Ovary (tissue), 9 donors: Measurements from ENCODE around the gene FAM222A. TPM values are rescaled to one million over a fixed set of nuclear protein-coding genes. Genes with fewer than 3 reads are reported as not detected.
A peak's percentile ranks its signal among the peaks of the same experiment; 100 is the strongest.

Experiments used
- DNase-seq, 5 donors: peaks; one replicate each; pipeline ENCODE4 v3.0.0-alpha.2; 2019 to 2020
- H3K27ac ChIP-seq, 2 donors: fragments of 200-600 bp; one replicate each; pipeline versions ENCODE4 v1.5.1 to v1.8.0; 2019 to 2022
- H3K27me3 ChIP-seq: fragments of 200-600 bp; one replicate; pipeline ENCODE4 v1.8.0; 2022
- H3K36me3 ChIP-seq: fragments of 200-600 bp; sonication (generic); one replicate; pipeline ENCODE4 v1.5.1; 2019
- H3K4me1 ChIP-seq: one replicate; pipeline ENCODE4 v1.8.1; 2013; ENCODE audit warnings: mild to moderate bottlenecking, moderate library complexity; ENCODE audit not compliant: insufficient read depth
- H3K4me3 ChIP-seq: fragments of 200-600 bp; sonication (generic); one replicate; pipeline ENCODE4 v1.5.1; 2017
- H3K9me3 ChIP-seq, 2 donors: fragments of 200-600 bp in 1 of 2; sonication (generic) in 1 of 2; one replicate each; pipeline versions ENCODE4 v1.5.1 to v1.8.1; 2013 to 2019; ENCODE audit warnings: mild to moderate bottlenecking in 1 of 2, moderate library complexity in 1 of 2
- EP300 ChIP-seq: sonication (generic); formaldehyde crosslinking; IDR thresholded peaks from one replicate; pipeline ENCODE4 v1.6.1; 2017; ENCODE audit warnings: antibody characterized with exemption
- POLR2A ChIP-seq: fragments of 450-650 bp; IDR thresholded peaks from one replicate; pipeline ENCODE4 v1.6.1; 2017; ENCODE audit warnings: antibody characterized with exemption, mild to moderate bottlenecking, moderate library complexity
- WGBS, 3 donors: extraction: QIAGEN DNeasy Blood & Tissue Kit in 1 of 3; methylation state at CpG; one replicate each; pipeline versions ENCODE4 v1.1.5 to v1.1.7; 2013 to 2017; 5-methylcytosine and 5-hydroxymethylcytosine counted together
- intact Hi-C, 4 donors: fragments of 100-400 bp; cut with DNase I; formaldehyde crosslinking; loops; one replicate each; pipeline versions ENCODE4 v1.11.0 to v1.15.1; 2022 to 2023
- polyA plus RNA-seq, 2 donors: library from polyadenylated mRNA; stranded (reverse); fragments of 200-250 nt in 1 of 2; fragments of 350-450 nt in 1 of 2; fragmentation: Illumina TruSeq in 1 of 2; extraction: RNeasy Lipid Tissue Mini Kit (QIAGEN cat#74804) in 1 of 2; gene quantifications; one replicate each; pipeline ENCODE4 v1.2.3, GENCODE V29; 2013 to 2014
- total RNA-seq, 7 donors: library from RNA; depleted of rRNA in 2 of 7; stranded (reverse); fragments of >200 nt in 2 of 7; fragmentation: NEBNext Ultra II Directional in 3 of 7; extraction: Animal tissue kit (Norgen Biotek cat#: 25700) in 3 of 7; gene quantifications; one replicate each; pipeline versions ENCODE4 v1.1.0 to v1.2.4, GENCODE V29; 2016 to 2023
- TF ChIP-seq, protein P1 (sequence below), 3 donors: fragments of 450-650 bp in 2 of 3; fragments of 200-600 bp in 1 of 3; IDR thresholded peaks; one replicate each; pipeline versions ENCODE4 v1.5.1 to v1.8.0; 2016 to 2022; ENCODE audit warnings: antibody characterized with exemption in 3 of 3, mild to moderate bottlenecking in 1 of 3
- donor health status: DM: no; HTN: no; CAD: no; lungs with moderate emphysema.
- donor health status: DM: no; HTN: no; CAD: no.
- donor health status: Bipolar disorder and iron deficiency.
- donor health status: DM: yes; HTN: yes; CAD: no.
- donor health status: DM: no; HTN: no; CAD: no.
- donor health status: DM: yes; HTN: yes; CAD: no.

Gene FAM222A
- total and polyA plus RNA-seq, 9 donors = 4.8 to 28.4 (median 13.7) TPM

DNA sequence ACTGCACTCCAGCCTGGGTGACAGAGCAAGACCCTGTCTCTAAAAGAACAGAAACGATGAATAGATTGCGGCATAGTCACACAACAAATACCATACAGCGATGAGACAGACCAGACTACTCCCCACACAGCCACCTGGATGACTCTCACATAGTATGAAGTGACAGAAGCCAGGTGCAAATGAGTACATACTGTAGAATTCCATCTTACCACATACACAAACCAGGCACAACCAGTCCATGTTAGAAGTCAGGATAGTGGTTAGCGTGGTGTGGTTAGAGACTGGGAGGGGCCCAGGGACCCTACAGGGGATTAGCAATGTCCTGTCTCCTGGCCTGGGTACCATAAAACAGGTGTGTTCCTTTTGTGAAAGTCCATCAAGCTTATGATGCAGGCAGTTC lies 53.8 kb downstream of the FAM222A start:
- H3K4me1 ChIP-seq = peaks cover 11% of the 10 kb centered on the region
- intact Hi-C loops = loop anchor here in 1 of 4 donors (10.0 kb wide), 1 partner anchor 253 kb away; no protein-coding TSS in a partner anchor
- no peaks in the 10 kb centered on the region for H3K9me3 ChIP-seq
- no peaks in the 10 kb centered on the region for H3K36me3 ChIP-seq
- peak in 2 of 5 donors; percentile 2 to 4 for DNase-seq
- WGBS, 3 donors = 94 to 97% (median 95%) methylated on average over 4 of the region's 4 CpGs
- H3K27ac ChIP-seq = no peak overlapping the region
- TF ChIP-seq POLR2A (no peak), EP300 (no peak)
- TF ChIP-seq, protein P1, sequence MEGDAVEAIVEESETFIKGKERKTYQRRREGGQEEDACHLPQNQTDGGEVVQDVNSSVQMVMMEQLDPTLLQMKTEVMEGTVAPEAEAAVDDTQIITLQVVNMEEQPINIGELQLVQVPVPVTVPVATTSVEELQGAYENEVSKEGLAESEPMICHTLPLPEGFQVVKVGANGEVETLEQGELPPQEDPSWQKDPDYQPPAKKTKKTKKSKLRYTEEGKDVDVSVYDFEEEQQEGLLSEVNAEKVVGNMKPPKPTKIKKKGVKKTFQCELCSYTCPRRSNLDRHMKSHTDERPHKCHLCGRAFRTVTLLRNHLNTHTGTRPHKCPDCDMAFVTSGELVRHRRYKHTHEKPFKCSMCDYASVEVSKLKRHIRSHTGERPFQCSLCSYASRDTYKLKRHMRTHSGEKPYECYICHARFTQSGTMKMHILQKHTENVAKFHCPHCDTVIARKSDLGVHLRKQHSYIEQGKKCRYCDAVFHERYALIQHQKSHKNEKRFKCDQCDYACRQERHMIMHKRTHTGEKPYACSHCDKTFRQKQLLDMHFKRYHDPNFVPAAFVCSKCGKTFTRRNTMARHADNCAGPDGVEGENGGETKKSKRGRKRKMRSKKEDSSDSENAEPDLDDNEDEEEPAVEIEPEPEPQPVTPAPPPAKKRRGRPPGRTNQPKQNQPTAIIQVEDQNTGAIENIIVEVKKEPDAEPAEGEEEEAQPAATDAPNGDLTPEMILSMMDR (IDR thresholded peaks at IDR 0.05) = no peak
- no peaks in the 10 kb centered on the region for H3K27me3 ChIP-seq
- H3K4me3 ChIP-seq = no peak overlapping the region

DNA sequence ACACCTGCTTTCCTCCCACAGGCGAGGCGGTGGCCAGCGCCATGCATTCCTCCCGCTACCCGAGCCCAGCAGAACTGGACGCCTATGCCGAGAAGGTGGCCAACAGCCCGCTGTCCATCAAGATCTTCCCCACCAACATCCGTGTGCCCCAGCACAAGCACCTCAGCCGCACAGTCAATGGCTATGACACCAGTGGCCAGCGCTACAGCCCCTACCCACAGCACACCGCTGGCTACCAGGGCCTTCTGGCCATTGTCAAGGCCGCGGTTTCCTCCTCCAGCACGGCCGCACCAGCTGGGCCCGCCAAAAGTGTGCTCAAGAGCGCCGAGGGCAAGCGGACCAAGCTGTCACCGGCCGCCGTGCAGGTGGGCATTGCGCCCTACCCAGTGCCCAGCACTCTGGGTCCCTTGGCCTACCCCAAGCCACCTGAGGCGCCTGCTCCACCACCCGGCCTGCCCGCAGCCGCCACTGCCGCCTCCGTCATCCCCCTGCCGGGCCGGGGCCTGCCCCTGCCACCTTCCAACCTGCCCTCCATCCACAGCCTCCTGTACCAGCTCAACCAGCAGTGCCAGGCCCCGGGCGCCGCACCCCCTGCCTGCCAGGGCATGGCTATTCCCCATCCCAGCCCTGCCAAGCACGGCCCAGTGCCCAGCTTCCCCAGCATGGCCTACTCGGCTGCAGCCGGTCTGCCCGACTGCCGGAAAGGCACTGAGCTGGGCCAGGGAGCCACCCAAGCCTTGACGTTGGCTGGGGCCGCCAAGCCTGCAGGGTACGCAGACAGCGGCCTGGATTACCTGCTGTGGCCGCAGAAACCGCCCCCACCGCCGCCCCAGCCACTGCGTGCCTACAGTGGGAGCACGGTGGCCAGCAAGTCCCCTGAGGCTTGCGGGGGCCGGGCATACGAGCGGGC lies 54.6 kb downstream of the FAM222A start:
- H3K27me3 ChIP-seq = no peaks in the 10 kb centered on the region
- no peaks in the 10 kb centered on the region for H3K9me3 ChIP-seq
- H3K36me3 ChIP-seq = no peaks in the 10 kb centered on the region
- H3K27ac ChIP-seq = no peak overlapping the region
- peaks cover 15% of the 10 kb centered on the region for H3K4me1 ChIP-seq
- DNase-seq = peak in 4 of 5 donors; percentile 18 to 39 (median 24)
- intact Hi-C loops = loop anchor here in 1 of 4 donors (10.0 kb wide), 1 partner anchor 253 kb away; no protein-coding TSS in a partner anchor
- TF ChIP-seq, protein P1 (IDR thresholded peaks at IDR 0.05) = no peak
- TF ChIP-seq EP300 = no peak
- TF ChIP-seq POLR2A = no peak
- WGBS, 3 donors = 95% methylated on average over 52 to 54 of the region's 54 CpGs
- no peak overlapping the region for H3K4me3 ChIP-seq

DNA sequence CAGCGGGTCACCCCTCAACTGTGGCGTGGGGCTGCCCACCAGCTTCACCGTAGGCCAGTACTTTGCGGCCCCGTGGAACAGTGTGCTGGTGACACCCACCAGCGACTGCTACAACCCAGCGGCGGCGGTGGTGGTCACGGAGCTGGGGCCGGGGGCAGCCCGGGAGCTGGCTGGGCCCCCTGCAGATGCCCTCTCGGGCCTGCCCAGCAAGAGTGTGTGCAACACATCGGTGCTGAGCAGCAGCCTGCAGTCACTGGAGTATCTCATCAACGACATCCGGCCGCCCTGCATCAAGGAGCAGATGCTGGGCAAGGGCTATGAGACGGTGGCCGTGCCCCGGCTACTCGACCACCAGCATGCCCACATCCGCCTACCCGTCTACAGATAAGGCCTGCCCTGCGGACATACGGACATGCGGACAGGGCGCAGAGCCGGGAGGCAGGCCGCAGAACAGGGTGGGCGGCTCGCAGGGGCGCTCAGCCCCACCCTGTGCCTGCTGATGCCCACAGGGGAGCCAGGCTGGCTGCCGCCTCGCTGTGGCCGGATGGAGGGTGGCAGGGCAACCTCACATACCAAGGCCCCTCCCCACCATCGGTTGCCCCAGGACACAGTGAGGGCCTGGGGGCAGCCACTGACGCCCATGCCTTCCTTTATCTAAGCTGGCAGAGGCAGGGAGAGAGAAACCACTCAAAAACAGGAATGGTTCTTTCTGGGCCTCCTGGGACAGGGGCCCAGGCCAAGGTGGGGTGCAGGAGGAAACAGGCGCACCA lies 55.5 kb downstream of the FAM222A start:
- Histone ChIP-seq H3K27me3 (no peaks in the 10 kb centered on the region), H3K36me3 (no peaks in the 10 kb centered on the region), H3K4me1 (peaks cover 18% of the 10 kb centered on the region), H3K27ac (peak overlapping the region in 1 of 2 donors; percentile 62), H3K9me3 (no peaks in the 10 kb centered on the region), H3K4me3 (no peak overlapping the region)
- DNase-seq = peak in 2 of 5 donors; percentile 29 to 35
- intact Hi-C loops = loop anchor here in 1 of 4 donors (10.0 kb wide), 1 partner anchor 254 kb away; no protein-coding TSS in a partner anchor
- WGBS, 3 donors = 85 to 95% (median 89%) methylated on average over 32 to 38 of the region's 38 CpGs
- no peak for TF ChIP-seq EP300
- TF ChIP-seq, protein P1 (IDR thresholded peaks at IDR 0.05) = no peak
- no peak for TF ChIP-seq POLR2A

DNA sequence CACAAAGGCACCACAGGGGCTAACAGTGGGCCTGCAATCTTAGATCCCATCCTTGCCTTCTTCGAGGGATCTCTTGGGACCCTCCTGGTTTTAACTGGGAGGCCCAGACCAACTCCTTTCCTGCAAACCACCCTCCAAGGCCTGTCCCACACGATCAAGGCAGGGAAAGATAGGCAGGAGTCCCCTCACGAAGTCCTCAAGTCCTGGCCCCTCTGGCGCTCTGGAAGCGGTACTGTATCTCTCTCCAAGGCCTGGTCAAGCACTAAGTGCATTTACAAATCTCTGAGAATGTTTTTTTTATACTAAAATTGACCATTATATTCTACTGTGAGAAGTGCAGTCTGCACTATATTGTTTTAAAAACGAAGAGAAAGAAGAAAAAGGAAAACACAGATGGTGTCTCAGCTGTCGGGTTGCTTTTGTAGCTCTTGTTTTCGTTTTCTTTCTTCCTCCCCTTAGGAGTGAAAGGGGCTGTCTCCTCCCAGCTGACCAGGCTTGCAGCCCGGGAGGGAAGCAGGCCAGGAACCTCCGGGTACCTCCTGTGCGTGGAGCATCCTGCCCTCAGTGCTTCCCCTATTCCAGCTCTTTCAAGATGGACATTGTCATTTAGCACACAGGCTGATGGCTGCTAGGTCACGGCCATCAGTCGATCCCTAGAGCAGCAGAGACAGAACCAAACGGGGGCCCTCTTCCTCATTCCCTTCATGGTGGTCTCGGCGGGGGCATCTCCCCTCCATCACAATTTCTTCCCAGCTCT lies 56.7 kb downstream of the FAM222A start:
- H3K4me1 ChIP-seq = peaks cover 18% of the 10 kb centered on the region
- 13 to 26% (median 16%) methylated on average over 16 of the region's 16 CpGs for WGBS, 3 donors
- no peak for TF ChIP-seq POLR2A
- TF ChIP-seq EP300 = no peak
- TF ChIP-seq, protein P1 (IDR thresholded peaks at IDR 0.05) = no peak
- H3K27ac ChIP-seq = peak overlapping the region in 1 of 2 donors; percentile 62
- no peaks in the 10 kb centered on the region for H3K36me3 ChIP-seq
- no peaks in the 10 kb centered on the region for H3K27me3 ChIP-seq
- no peak overlapping the region for H3K4me3 ChIP-seq
- intact Hi-C loops = loop anchor here (2.0 to 10.0 kb wide), 5 partner anchors 48 to 245 kb away; no protein-coding TSS in a partner anchor
- peak; percentile 62 to 83 (median 73) for DNase-seq
- H3K9me3 ChIP-seq = no peaks in the 10 kb centered on the region
